B cell (primary cell): Measurements from ENCODE around the gene UGGT1.

Experiments used
- CTCF ChIP-seq: fragments of 200-600 bp; IDR thresholded peaks from one replicate; pipeline ENCODE4 v1.8.0; 2022; ENCODE audit warnings: antibody characterized with exemption, mild to moderate bottlenecking
- EZH2 ChIP-seq: IDR thresholded peaks from 2 replicates; pipeline ENCODE4 v1.6.1; 2012; ENCODE audit warnings: borderline replicate concordance, low read depth, mild to moderate bottlenecking, moderate library complexity, low read length; ENCODE audit not compliant: insufficient read depth, poor library complexity, severe bottlenecking

GRCh38 chr2:128166746-128167353 lies 75.8 kb downstream of the UGGT1 start:
- TF ChIP-seq CTCF (no peak), EZH2 (no peak)
